ENCODE measurements around the gene ECHDC3.
"Not testable (repeated sequence)": the region's sequence is repeated elsewhere in the genome, so short reads cannot be mapped to it uniquely, and the experiment has no call there.

Gene ECHDC3

DNA sequence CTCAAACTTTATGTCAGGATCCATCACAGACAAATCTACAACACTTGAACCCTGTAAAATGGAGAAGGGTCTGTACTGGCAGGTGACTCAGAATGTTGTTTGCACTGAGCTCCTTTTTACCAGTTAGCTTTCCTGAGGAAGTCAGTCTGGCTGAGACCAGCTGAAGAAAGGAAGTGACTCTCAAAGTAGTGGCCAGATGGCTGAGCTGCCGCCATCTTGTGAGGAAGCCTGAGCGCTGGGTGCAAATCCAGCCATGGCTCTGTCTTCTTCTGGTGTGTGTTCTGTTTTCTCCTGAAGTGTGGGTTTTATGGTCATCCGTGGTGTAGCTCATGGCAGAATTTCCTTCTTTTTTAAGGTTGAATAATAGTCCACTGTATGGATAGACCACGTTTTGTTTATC lies 25.5 kb upstream of the ECHDC3 start:
- no peak for DNase-seq

DNA sequence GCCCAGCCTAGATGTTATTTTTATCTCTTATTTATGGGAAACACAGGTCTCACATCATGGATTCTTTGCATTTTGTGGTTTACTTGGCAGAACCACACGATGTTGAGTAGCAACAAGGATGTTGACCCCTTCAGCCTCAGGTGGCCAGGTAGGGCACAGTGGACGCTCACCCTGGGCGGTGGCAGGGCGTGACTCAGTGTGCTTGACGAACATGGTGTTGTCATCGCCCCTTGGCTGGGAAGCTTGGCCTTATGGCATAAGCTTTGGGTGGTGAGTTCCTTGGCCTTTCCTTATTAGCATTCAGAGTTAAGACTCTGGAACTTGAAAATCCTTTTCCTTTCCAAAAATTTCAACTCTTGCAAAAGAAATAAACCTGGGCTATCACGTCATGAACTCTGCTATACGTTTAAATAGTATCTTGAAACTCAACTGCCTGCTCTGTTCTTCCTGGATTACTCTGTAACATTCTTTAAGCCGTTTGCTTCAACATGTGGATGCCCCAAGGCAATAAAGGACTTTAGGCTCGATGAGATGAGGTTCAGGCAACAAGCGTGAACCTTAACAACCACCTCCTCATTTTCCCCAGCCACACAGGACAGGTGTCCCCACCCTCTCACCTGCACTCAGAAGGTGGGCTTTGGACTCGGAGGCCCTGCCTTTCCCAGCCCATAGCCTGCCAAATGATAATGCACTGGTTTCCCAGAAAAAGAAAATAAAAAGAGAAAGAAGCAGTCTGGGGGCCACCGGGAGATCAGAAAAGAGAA lies 22.5 kb upstream of the ECHDC3 start:
- DNase-seq = no peak

DNA sequence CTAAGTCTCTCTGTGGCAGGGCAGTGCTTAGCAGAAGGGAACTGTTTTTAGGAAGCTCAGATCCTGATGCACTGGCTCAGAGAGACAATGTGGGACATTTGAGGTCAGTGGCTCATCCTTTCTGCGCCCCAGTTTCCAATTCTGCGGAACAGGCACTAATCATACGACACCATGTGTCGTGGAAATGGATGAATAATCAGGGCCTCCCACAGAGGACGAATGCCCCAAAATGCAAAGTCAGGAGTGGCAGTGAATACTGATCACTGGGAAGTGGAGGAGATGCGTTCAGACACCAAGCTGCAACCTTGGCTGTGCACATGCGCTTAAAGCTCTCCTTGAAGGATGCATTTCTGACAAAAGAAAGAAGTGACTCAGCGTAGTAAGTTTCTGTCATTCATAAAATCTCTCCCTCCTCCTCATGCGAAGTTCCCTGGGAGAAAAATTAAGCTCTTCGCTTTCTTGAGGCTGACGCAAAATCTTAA lies 21.9 kb upstream of the ECHDC3 start:
- no peak for DNase-seq

DNA sequence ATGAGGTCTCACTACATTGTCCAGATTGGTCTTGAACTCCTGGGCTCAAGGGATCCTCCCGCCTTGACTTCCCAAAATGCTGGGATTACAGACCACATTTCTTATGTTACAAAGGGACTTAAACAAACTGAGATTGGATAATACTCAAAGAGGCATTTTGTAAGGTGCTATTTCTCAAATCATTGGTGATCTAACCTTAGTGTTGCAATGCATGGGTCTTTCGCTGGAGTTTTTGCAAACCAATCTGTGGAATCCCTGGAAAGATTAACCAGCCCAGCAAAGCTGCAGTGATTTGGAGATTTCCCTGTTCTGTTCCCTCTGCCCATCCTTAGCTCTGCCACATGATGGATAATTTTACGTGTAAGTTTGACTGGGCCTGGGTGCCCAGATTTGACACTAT lies 20.4 kb upstream of the ECHDC3 start:
- no peak for DNase-seq

DNA sequence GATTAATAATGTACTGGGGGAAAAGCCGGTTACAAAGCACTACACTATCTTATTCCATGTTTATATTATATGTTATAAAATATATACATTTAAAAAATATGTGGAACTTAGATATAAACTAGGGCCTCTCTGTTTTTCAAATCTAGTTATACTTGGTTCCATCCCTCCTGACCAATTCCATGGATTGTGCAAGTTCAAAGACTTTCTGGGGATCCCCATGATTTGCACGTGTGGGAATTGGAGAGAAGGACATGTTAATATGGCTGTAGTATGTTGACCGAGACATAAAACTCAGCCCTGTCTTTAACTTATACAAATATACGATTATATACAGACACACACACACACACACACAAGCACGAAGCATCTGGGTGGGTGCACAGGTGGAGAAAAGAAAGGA lies 18.8 kb upstream of the ECHDC3 start:
- no peak for DNase-seq

DNA sequence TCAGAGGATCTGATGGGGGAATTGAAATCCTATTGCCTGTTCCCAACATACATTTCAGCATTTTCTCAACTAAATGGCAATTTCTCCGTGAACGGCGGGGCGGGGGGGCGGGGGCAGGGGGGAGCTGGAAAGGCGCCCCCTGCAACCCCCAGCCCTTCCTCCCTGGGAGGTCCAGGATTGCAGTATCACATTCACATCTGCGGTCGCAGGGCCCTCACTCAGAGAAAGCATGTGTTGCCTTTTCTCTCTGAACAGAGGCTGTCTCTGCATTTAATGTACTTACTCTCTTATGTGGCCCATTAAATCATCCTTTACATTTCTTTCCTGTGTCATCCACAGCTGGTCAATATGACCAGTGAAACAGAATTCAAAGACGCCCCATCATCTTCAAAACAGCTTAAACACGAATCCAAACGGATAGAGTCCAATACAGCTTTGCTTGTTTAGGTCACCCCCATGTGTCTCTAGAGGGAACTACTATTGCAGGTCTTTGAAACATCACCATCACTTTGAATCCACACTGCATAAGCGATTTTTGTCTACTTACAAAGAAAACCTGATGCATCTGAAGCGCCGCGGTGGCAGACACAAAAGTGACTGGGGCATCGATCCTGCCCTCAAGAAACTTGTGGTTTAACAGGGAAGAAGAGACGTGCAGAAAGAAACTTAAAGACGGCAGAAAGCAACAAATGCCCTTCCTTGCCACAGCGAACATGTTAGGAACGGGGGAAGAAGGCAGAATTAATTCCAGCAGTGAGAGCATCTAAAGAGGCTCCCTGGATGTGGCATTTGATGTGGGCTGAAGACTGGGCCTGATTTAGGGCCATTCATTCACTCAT lies 17.0 kb upstream of the ECHDC3 start:
- peak; percentile 78 for DNase-seq

DNA sequence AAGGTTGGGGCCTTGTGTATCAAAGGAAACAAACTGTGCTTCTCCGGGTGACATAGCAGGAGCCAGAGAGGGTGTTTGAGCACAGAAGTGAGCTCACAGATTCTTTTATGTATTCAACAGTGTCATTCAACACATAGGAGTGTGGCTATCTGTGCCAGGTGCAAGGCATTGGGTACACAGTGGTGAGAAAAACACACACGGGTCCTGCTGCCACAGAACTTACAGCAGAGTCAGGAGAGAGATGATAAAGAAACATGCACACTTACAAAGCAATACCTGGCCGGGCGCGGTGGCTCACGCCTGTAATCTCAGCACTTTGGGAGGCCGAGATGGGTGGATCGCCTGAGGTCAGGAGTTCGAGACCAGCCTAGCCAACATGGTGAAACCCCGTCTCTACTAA lies 16.3 kb upstream of the ECHDC3 start:
- DNase-seq = no peak

DNA sequence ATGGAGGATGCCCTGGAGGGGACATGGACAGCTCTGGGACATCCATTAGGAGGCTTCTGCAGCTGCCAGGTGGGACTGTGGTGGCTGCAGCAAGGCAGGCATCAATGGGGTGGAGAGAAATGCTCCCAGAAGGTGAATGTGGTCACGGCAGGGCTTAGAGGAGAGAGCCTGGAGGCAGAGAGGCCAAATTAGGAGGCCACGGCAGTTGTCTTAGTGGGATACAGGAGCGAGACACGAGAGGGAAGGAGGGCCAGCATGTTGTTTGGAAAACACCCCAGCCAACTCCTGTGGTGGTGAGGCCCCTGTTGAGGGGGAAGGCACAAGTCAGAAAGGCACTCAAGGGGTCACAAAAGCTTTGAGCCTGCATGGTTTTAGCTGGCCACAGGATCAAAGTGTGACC lies 14.6 kb upstream of the ECHDC3 start:
- DNase-seq = no peak

DNA sequence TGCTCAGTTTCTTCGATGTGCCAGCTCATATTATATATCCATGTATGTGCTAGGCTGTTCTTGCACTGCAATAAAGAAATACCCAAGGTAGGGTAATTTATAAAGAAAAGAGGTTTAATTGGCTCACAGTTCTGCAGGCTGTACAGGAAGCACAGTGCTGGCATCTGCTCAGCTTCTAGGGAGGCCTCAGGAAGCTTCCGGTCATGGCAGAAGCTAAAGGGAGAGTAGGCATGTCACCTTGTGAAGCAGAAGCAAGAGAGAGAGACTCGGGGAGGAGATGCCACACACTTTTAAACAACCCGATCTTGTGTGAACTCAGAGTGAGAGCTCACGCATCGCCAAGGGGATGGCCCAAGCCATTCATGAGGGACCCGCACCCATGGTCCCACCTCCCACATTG lies 13.8 kb upstream of the ECHDC3 start:
- no peak for DNase-seq

DNA sequence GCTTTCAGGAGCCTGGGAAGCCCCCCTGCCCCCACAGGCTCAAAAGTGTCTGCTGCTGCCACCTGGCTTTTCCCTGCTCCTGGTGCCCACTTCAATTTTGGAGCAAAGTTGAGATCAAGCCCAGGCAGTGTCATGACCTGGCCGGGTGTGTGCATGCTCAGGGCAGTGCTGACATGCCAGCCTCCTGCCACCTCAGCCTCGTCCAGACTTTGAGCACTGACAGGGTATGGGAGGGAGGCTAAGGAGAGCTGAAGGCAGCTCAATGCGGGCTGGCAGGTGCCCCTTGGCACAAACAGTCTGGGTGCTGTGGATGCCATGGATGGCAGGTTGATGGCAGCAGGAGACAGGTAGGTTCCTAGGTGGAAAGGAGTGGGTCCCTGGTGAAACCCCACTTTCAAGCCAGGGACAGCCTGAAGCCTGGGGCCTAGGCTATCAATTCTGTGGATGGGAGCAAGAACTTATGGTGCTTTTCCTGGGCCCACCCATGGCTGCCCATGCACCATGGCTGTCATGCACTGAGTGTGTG lies 12.3 kb upstream of the ECHDC3 start:
- no peak for DNase-seq

DNA sequence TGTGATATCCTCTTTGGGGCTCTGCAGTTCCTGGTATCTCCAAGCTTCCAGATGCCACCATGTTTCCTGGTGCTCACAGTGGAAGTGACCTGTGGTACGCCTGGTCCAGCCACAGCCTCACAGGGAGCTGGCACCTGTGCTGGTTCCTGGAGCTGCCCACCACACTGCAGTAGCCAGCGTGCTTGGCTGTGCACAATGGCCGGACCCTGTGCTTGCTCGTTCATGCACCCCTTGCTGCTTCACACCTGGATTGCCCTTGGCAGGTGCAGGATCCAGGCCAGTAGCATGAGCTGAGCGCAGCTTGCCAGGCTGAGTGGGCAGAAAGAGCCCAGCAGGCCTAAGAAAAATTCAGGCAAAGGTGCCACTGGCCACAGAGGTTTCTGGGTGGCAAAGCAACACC lies 11.4 kb upstream of the ECHDC3 start:
- DNase-seq = no peak

DNA sequence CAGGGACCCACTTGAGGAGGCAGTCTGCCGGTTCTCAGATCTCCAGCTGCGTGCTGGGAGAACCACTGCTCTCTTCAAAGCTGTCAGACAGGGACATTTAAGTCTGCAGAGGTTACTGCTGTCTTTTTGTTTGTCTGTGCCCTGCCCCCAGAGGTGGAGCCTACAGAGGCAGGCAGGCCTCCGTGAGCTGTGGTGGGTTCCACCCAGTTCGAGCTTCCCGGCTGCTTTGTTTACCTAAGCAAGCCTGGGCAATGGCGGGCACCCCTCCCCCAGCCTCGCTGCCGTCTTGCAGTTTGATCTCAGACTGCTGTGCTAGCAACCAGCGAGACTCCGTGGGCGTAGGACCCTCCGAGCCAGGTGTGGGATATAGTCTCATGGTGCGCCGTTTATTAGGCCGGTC lies 5.4 kb upstream of the ECHDC3 start:
- not testable (repeated sequence) for DNase-seq

DNA sequence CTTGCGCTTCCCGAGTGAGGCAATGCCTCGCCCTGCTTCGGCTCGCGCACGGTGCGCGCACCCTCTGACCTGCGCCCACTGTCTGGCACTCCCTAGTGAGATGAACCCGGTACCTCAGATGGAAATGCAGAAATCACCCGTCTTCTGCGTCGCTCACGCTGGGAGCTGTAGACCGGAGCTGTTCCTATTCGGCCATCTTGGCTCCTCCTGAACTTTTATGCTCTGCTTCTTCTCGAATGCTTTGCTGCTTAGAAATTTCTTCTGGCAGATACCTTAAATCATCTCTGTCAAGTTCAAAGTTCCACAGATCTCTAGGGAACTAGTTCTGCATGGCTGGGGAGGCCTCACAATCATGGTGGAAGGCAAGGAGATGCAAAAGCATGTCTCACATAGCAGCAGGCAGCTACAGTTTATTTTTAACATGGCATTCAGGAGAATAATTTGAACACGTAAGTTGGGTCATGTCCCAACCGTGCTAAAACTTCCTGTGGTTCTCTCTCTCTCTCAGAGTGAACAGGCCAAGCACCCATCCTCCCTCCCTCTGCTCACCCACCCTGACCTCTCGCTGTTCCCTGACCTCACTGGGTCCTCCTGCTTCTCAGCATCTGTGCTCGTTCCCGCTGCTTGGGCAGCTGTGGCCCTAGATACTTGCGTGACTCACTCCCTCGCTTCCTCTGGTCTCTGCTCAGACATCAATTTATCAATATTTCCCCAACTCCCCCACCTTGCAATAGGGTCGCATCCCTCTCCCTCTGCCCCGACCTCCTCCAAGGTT lies 4.7 kb upstream of the ECHDC3 start:
- not testable (repeated sequence) for DNase-seq

DNA sequence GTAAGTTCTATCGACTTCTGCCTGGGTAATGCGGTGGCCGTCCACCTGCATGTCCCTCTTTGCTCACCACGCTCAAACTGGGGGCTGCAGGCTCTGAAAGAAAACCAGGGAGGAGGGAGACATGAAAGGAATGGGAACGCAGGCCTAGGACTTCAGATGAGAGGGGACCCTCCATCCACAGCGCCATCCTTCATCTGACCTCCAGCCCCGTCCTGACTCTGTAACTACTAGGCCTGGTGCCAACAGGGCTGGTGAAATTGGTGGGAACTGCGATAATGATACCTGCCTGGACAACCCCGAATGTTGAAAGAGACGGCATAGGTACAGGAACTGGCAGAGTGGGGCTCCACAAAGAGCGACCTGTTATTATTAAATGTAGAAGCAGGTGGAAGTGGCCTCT lies 1.3 kb upstream of the ECHDC3 start:
- no peak for DNase-seq

DNA sequence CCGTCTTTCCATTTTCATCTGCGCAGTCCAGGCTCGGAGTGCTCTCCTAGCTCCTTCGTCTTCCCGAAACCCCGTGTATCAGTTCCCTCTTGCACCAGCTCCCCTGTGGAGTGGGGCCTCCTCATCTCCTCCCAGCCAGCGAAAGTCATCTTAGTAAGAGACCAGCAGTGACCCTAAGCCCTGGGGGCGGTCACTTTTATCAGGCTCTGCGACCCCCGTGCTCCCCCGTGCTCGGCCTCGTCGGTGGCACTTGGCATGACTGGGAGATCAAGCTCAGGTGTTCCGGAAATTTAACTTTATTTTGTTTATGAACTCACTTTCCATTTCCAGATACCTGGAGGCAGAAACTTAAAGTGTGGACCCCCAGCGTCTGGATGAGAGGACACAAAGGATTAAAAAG lies 574 bp upstream of the ECHDC3 start:
- DNase-seq = no peak

DNA sequence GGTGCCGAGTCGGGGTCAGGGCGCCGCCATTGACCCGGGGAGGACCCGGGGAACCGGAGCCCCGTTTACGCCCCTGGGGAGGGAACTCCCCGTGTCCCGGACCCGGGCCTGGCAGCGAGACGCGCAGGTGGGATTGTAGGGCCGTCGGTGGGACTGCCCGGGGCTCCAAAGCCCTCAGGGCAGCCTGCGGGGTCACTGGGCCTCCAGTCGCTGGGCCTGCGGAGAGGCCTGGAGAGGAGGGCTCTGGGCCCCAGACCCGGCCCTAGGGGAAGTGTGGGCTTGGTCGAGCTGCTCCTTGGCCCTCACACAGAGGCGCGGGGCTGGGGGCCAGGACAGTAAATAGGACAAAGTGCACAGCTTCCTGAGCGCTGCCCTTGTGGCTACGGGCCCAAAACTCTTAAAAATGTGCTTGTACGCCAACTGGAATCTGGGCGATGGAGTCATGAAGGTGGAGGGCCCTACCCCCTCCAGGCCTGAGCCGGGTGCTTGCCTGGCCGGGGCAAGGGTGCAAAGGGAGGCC lies 657 bp downstream of the ECHDC3 start:
- no peak for DNase-seq

DNA sequence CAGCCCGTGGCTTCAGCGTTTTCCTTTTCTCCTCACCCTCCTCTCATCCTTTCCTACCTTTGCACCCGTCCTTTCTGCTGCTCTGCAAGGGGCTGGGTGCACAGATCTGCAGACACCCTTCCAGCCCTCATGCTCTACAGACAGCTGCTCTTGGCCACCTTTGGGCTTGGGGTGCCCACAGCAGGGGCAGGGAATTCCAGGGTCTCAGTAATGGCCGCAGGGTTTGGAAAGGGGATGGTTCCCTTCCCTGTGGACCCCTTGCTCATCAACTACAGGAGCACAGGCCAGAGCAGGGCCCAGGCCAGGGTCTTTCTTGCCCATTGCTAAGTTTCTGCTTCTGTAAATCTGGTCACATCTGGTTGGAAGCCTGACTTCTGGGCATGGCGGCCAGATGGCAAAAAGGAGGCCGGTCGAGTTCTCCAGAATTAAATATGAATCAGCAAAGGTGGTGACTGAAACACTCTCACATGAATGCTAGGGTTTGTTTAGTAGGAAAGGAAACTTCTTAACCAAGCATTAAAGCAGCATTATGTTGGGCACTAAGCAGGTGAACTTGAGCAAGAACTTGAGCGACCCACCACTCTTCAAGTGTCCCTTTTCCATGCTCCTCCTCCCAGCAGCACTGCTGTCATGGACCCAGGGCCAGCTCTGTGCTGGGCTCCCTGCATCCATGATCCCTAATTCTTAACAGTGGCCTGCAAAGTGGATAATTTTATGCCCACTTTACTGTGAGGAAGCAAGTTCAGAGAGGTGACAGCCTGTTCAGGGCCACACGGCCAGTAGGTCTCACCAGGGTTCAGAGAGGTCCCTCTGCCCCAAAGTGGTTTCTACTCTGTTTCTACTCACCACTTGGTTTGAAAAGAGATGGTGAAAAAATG lies 1.5 kb downstream of the ECHDC3 start:
- no peak for DNase-seq

DNA sequence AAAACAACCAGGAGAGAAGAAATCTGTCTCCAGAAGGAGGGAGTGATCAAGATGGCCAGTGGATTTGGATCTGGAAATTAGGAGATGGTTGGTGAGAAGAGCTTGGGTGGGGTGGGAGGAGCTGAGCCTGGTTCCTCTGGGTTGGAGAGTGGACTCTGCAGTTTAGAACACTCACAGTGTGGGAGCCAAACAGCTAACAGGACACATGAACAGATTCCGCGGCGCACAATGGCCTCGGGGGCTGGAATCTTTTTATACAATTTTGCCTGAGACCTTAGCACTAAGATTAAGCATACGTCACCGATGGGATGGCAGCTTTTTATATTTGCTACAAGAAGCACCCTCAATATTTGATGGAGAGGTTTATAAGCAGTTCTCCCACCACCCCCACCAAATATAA lies 2.9 kb downstream of the ECHDC3 start:
- no peak for DNase-seq

DNA sequence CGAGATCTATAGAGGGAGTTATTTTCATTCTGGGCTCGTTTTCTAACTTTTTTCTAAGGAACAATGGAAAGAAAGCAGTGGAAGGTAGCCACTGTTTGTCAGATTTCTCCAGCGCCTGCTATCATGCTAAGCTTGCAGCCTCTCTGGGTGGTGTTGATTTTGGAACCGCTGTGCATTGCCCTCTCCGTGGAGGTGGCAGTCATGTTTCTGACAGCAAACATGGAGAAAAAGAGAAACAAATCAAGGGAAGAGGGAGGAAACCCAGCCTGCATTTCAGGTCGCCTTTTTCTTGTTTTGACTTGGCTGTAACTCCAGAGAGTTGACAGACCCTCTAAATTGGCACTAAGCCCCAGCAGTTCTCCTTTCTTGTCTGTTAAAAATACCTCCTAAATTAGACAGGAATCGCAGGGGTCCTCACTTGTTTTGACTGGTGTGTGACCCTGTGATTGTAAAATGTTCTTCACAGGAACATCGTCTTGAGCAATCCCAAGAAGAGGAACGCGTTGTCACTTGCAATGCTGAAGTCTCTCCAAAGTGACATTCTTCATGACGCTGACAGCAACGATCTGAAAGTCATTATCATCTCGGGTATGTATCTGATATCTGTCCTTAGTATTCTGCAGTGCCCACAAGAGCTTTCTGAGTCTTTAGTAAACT lies 4.8 kb downstream of the ECHDC3 start:
- no peak for DNase-seq

DNA sequence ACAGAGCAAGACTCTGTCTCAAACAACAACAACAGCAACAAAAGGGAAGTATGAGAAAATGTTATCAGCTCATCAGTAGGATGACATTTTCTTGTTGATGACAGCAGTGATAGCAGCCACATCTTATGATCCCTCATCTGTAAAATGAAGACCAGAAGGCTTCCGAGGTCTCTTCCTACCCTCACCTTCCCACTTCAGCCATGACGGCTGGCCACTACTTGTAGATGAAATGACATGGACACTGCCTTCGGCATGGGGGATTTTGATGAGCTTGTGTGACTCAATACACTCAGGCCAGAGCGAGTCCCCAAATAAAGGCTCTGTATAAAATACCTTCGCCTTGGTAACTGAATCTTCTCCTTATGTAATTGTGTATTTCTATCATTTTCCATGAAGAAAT lies 6.7 kb downstream of the ECHDC3 start:
- no peak for DNase-seq

DNA sequence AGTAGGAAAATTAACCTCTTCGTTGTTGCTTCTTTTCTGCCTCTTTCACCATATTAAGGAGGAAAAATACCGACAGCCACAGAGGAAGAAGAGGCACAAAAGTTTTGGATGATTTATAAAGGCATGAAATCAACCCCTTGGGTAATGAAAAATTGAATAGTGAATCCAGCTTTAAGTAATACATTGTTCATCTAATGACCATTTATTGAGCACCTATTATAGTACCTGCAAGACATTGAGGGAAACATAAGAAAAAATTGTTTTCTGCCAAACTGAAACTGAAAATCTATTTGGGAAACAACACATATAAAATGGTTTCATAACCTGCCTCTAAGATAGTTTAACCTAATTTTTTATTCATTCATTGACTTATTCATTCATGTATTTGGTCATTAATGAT lies 8.2 kb downstream of the ECHDC3 start:
- DNase-seq = no peak
